NCI-H510A treated with DMSO at 0.1 percent for 48 hours (cell line): ENCODE measurements around the gene PCNT.
A peak's percentile ranks its signal among the peaks of the same experiment; 100 is the strongest.

Source experiments
- DNase-seq: peaks from one replicate; lab custom pipeline; 2025; lab: John Stamatoyannopoulos, UW

Gene PCNT

GRCh38 chr21:46409641-46410406, 85.9 kb downstream of the PCNT start:
- no peak for DNase-seq

- DNase-seq = no peak
Observed at GRCh38 chr21:46410516-46410915, 86.6 kb downstream of the PCNT start.

GRCh38 chr21:46411236-46411635, 87.3 kb downstream of the PCNT start:
- DNase-seq = no peak

- no peak for DNase-seq
Observed at GRCh38 chr21:46411691-46412090, 87.7 kb downstream of the PCNT start.

- DNase-seq = no peak
Observed at GRCh38 chr21:46412521-46413364, 88.8 kb downstream of the PCNT start.

GRCh38 chr21:46413365-46413696, 89.4 kb downstream of the PCNT start:
- DNase-seq = no peak

GRCh38 chr21:46414965-46415275, 91.0 kb downstream of the PCNT start:
- DNase-seq = no peak

GRCh38 chr21:46416551-46416950, 92.6 kb downstream of the PCNT start:
- DNase-seq = no peak

- no peak for DNase-seq
Observed at GRCh38 chr21:46418265-46418946, 94.5 kb downstream of the PCNT start.

- DNase-seq = no peak
Observed at GRCh38 chr21:46420241-46421190, 96.6 kb downstream of the PCNT start.

- no peak for DNase-seq
Observed at GRCh38 chr21:46421191-46421750, 97.3 kb downstream of the PCNT start.

GRCh38 chr21:46421756-46422555, 98.0 kb downstream of the PCNT start:
- DNase-seq = no peak

GRCh38 chr21:46422636-46423241, 98.8 kb downstream of the PCNT start:
- DNase-seq = no peak

GRCh38 chr21:46423546-46424038, 99.6 kb downstream of the PCNT start:
- DNase-seq = peak; percentile 13

- no peak for DNase-seq
Observed at GRCh38 chr21:46424039-46424591, 100.2 kb downstream of the PCNT start.

- DNase-seq = no peak
Observed at GRCh38 chr21:46424621-46425020, 100.7 kb downstream of the PCNT start.

- peak; percentile 20 for DNase-seq
Observed at GRCh38 chr21:46425041-46425440, 101.1 kb downstream of the PCNT start.

GRCh38 chr21:46425571-46425970, 101.6 kb downstream of the PCNT start:
- peak; percentile 67 for DNase-seq

- no peak for DNase-seq
Observed at GRCh38 chr21:46426313-46427046, 102.5 kb downstream of the PCNT start.
